Activated CD4-positive, alpha-beta memory T cell treated with anti-CD3 and anti-CD28 coated beads for 36 hours (primary cell): ENCODE results near the gene CHAT. TPM values are rescaled to one million over a fixed set of nuclear protein-coding genes. Genes with fewer than 3 reads are reported as not detected.
"Not testable (repeated sequence)": the region's sequence is repeated elsewhere in the genome, so short reads cannot be mapped to it uniquely, and the experiment has no call there.

Source experiments
- CTCF ChIA-PET: fragments of 350-600 bp; sonication (Branson Sonifier 250); formaldehyde crosslinking; loops from one replicate; lab custom pipeline; 2021; ENCODE audit warnings: antibody characterized with exemption, inconsistent platforms; lab: Charles Lee
- POLR2A ChIA-PET: fragments of 350-600 bp; sonication (Branson Sonifier 250); formaldehyde crosslinking; loops from one replicate; lab custom pipeline; 2021; ENCODE audit warnings: antibody characterized with exemption; lab: Charles Lee
- DNase-seq: peaks from one replicate; pipeline ENCODE4 v3.0.0-alpha.2; 2020
- H3K27ac Mint-ChIP-seq: one replicate; pipeline ENCODE4 v1.8.0; 2021; ENCODE audit warnings: mixed read lengths
- H3K27me3 Mint-ChIP-seq: one replicate; pipeline ENCODE4 v1.8.0; 2021; ENCODE audit warnings: mixed read lengths
- H3K36me3 Mint-ChIP-seq: one replicate; pipeline ENCODE4 v1.8.0; 2021; ENCODE audit warnings: mixed read lengths
- H3K4me1 Mint-ChIP-seq: one replicate; pipeline ENCODE4 v1.8.0; 2021; ENCODE audit warnings: low read depth, mixed read lengths
- H3K4me3 Mint-ChIP-seq: one replicate; pipeline ENCODE4 v1.8.0; 2021; ENCODE audit warnings: mild to moderate bottlenecking, mixed read lengths
- H3K9me3 Mint-ChIP-seq: one replicate; pipeline ENCODE4 v1.8.0; 2021; ENCODE audit warnings: mixed read lengths
- intact Hi-C: fragments of 100-400 bp; cut with micrococcal nuclease; formaldehyde crosslinking; loops from one replicate; pipeline ENCODE4 v1.15.1; 2023
- total RNA-seq, 2 experiments: library from RNA; stranded (reverse); gene quantifications; one replicate each; pipeline ENCODE4 v1.2.3, GENCODE V29; 2021

The CHAT gene
- total RNA-seq, 2 experiments from 2014 or later = not detected

- no peak for DNase-seq
- Mint-ChIP-seq H3K36me3 (peaks cover under 1% of the 10 kb centered on the region), H3K4me1 (no peaks in the 10 kb centered on the region), H3K27ac (no peak overlapping the region), H3K4me3 (no peak overlapping the region), H3K27me3 (peaks cover 9% of the 10 kb centered on the region), H3K9me3 (peaks cover 8% of the 10 kb centered on the region)
- ChIA-PET CTCF (no interaction called here), POLR2A (no interaction called here)
- intact Hi-C loops = no loop called here
These were observed 50.4 kb downstream of the CHAT start for GRCh38 chr10:49664006-49664841.

- intact Hi-C loops = no loop called here
- H3K36me3 Mint-ChIP-seq = no peaks in the 10 kb centered on the region
- peaks cover 9% of the 10 kb centered on the region for H3K27me3 Mint-ChIP-seq
- DNase-seq = no peak
- ChIA-PET CTCF (no interaction called here), POLR2A (no interaction called here)
- no peak overlapping the region for H3K27ac Mint-ChIP-seq
- no peak overlapping the region for H3K4me3 Mint-ChIP-seq
- no peaks in the 10 kb centered on the region for H3K4me1 Mint-ChIP-seq
- peaks cover 3% of the 10 kb centered on the region for H3K9me3 Mint-ChIP-seq
These were observed 51.1 kb downstream of the CHAT start for GRCh38 chr10:49664842-49665355.

GRCh38 chr10:49666054-49666615 lies 52.3 kb downstream of the CHAT start:
- no peak overlapping the region for H3K4me3 Mint-ChIP-seq
- no peaks in the 10 kb centered on the region for H3K36me3 Mint-ChIP-seq
- ChIA-PET POLR2A (no interaction called here), CTCF (no interaction called here)
- DNase-seq = no peak
- intact Hi-C loops = no loop called here
- no peak overlapping the region for H3K27ac Mint-ChIP-seq
- H3K27me3 Mint-ChIP-seq = peaks cover 10% of the 10 kb centered on the region
- H3K9me3 Mint-ChIP-seq = no peaks in the 10 kb centered on the region
- no peaks in the 10 kb centered on the region for H3K4me1 Mint-ChIP-seq

- Mint-ChIP-seq H3K27me3 (peaks cover 10% of the 10 kb centered on the region), H3K27ac (no peak overlapping the region), H3K4me1 (no peaks in the 10 kb centered on the region), H3K36me3 (no peaks in the 10 kb centered on the region), H3K4me3 (no peak overlapping the region), H3K9me3 (no peaks in the 10 kb centered on the region)
- CTCF ChIA-PET = no interaction called here
- intact Hi-C loops = no loop called here
- DNase-seq = no peak
- POLR2A ChIA-PET = no interaction called here
These were observed 52.8 kb downstream of the CHAT start for GRCh38 chr10:49666685-49667084.

GRCh38 chr10:49667991-49668390 lies 54.2 kb downstream of the CHAT start:
- no peaks in the 10 kb centered on the region for H3K9me3 Mint-ChIP-seq
- CTCF ChIA-PET = interaction anchor here (0.6 kb wide), 1 partner anchor 160 kb away, joined by 5 read pairs; no protein-coding TSS in a partner anchor
- no peaks in the 10 kb centered on the region for H3K4me1 Mint-ChIP-seq
- H3K36me3 Mint-ChIP-seq = no peaks in the 10 kb centered on the region
- no peak for DNase-seq
- POLR2A ChIA-PET = no interaction called here
- H3K27me3 Mint-ChIP-seq = peaks cover 12% of the 10 kb centered on the region
- no peak overlapping the region for H3K27ac Mint-ChIP-seq
- intact Hi-C loops = no loop called here
- no peak overlapping the region for H3K4me3 Mint-ChIP-seq

- H3K9me3 Mint-ChIP-seq = no peaks in the 10 kb centered on the region
- H3K4me1 Mint-ChIP-seq = no peaks in the 10 kb centered on the region
- no peak overlapping the region for H3K27ac Mint-ChIP-seq
- intact Hi-C loops = no loop called here
- H3K27me3 Mint-ChIP-seq = peaks cover 16% of the 10 kb centered on the region
- H3K4me3 Mint-ChIP-seq = no peak overlapping the region
- CTCF ChIA-PET = no interaction called here
- POLR2A ChIA-PET = interaction anchor here (0.7 kb wide), 1 partner anchor 9 kb away, joined by 4 read pairs; no protein-coding TSS in a partner anchor
- DNase-seq = no peak
- no peaks in the 10 kb centered on the region for H3K36me3 Mint-ChIP-seq
These were observed 54.8 kb downstream of the CHAT start for GRCh38 chr10:49668684-49669083.

- no peak overlapping the region for H3K27ac Mint-ChIP-seq
- peaks cover 17% of the 10 kb centered on the region for H3K9me3 Mint-ChIP-seq
- H3K36me3 Mint-ChIP-seq = peaks cover 5% of the 10 kb centered on the region
- ChIA-PET CTCF (no interaction called here), POLR2A (no interaction called here)
- no peak for DNase-seq
- intact Hi-C loops = no loop called here
- no peak overlapping the region for H3K4me3 Mint-ChIP-seq
- peaks cover 3% of the 10 kb centered on the region for H3K4me1 Mint-ChIP-seq
- H3K27me3 Mint-ChIP-seq = peaks cover 22% of the 10 kb centered on the region
These were observed 65.1 kb downstream of the CHAT start for GRCh38 chr10:49678827-49679479.

GRCh38 chr10:49679480-49679893 lies 65.7 kb downstream of the CHAT start, which contains the start of gene C10orf53:
Gene C10orf53 (plus strand): TSS chr10:49679651. CDS start chr10:49679698, 47 bp downstream.
- ChIA-PET POLR2A (no interaction called here), CTCF (no interaction called here)
- intact Hi-C loops = no loop called here
- H3K4me3 Mint-ChIP-seq = no peak within 1 kb of the TSS
- H3K27ac Mint-ChIP-seq = no peak within 1 kb of the TSS
- H3K36me3 Mint-ChIP-seq = peaks cover 5% of the 10 kb centered on the region
- peaks cover 17% of the 10 kb centered on the region for H3K9me3 Mint-ChIP-seq
- peak; percentile 39 for DNase-seq
- peaks cover 19% of the 10 kb centered on the region for H3K27me3 Mint-ChIP-seq
- H3K4me1 Mint-ChIP-seq = peaks cover 3% of the 10 kb centered on the region

GRCh38 chr10:49682449-49682848 lies 68.6 kb downstream of the CHAT start:
- CTCF ChIA-PET = interaction anchor here (1.4 kb wide), 1 partner anchor 88 kb away, joined by 4 read pairs; no protein-coding TSS in a partner anchor
- POLR2A ChIA-PET, H3K4me3 Mint-ChIP-seq, intact Hi-C loops, H3K36me3 Mint-ChIP-seq, H3K4me1 Mint-ChIP-seq, DNase-seq, H3K27ac Mint-ChIP-seq: not testable (repeated sequence)
- Mint-ChIP-seq H3K27me3 (peaks cover 20% of the 10 kb centered on the region), H3K9me3 (peaks cover 20% of the 10 kb centered on the region)

- H3K36me3 Mint-ChIP-seq = peaks cover 6% of the 10 kb centered on the region
- peaks cover 3% of the 10 kb centered on the region for H3K4me1 Mint-ChIP-seq
- H3K27ac Mint-ChIP-seq = no peak overlapping the region
- peaks cover 22% of the 10 kb centered on the region for H3K27me3 Mint-ChIP-seq
- CTCF ChIA-PET = interaction anchor here (1.4 kb wide), 1 partner anchor 88 kb away, joined by 4 read pairs; no protein-coding TSS in a partner anchor
- H3K4me3 Mint-ChIP-seq = no peak overlapping the region
- intact Hi-C loops = no loop called here
- DNase-seq = no peak
- peaks cover 20% of the 10 kb centered on the region for H3K9me3 Mint-ChIP-seq
- POLR2A ChIA-PET = no interaction called here
These were observed 69.0 kb downstream of the CHAT start for GRCh38 chr10:49682879-49683278.

GRCh38 chr10:49686651-49687050 lies 72.8 kb downstream of the CHAT start:
- no peaks in the 10 kb centered on the region for H3K4me1 Mint-ChIP-seq
- peaks cover 1% of the 10 kb centered on the region for H3K36me3 Mint-ChIP-seq
- POLR2A ChIA-PET = no interaction called here
- CTCF ChIA-PET = no interaction called here
- intact Hi-C loops = no loop called here
- H3K9me3 Mint-ChIP-seq = peaks cover 7% of the 10 kb centered on the region
- no peak overlapping the region for H3K4me3 Mint-ChIP-seq
- no peak overlapping the region for H3K27ac Mint-ChIP-seq
- no peak for DNase-seq
- H3K27me3 Mint-ChIP-seq = peaks cover 35% of the 10 kb centered on the region

GRCh38 chr10:49688261-49688846 lies 74.5 kb downstream of the CHAT start:
- ChIA-PET POLR2A (no interaction called here), CTCF (no interaction called here)
- Mint-ChIP-seq H3K9me3 (peaks cover 4% of the 10 kb centered on the region), H3K27ac (no peak overlapping the region), H3K27me3 (peaks cover 47% of the 10 kb centered on the region), H3K4me3 (no peak overlapping the region), H3K36me3 (peaks cover 1% of the 10 kb centered on the region), H3K4me1 (no peaks in the 10 kb centered on the region)
- DNase-seq = no peak
- intact Hi-C loops = no loop called here
